WTC11 (cell line): Measurements from ENCODE around the gene SLC35F2. TPM values are rescaled to one million over a fixed set of nuclear protein-coding genes. Genes with fewer than 3 reads are reported as not detected.
"Not testable (repeated sequence)": the region's sequence is repeated elsewhere in the genome, so short reads cannot be mapped to it uniquely, and the experiment has no call there.

ENCODE experiments used
- ATAC-seq: fragments of 200-7000 bp; cut with Tn5 transposase; 2 replicates; pipeline ENCODE4 v1.10.0; 2021; ENCODE audit warnings: mild to moderate bottlenecking, moderate library complexity
- CTCF ChIA-PET: fragments of 300-600 bp; sonication (Branson Sonifier 250); formaldehyde crosslinking; loops from one replicate; lab custom pipeline; 2021; ENCODE audit warnings: antibody characterized with exemption; lab: Charles Lee
- POLR2A ChIA-PET: fragments of 350-600 bp; sonication (Branson Sonifier 250); formaldehyde crosslinking; loops from one replicate; lab custom pipeline; 2021; ENCODE audit warnings: antibody characterized with exemption; lab: Charles Lee
- DNase-seq: peaks from one replicate; pipeline ENCODE4 v3.0.0; 2021; ENCODE audit warnings: low spot score
- H3K27ac Mint-ChIP-seq: 2 replicates; pipeline ENCODE4 v1.8.0; 2021; ENCODE audit warnings: mixed read lengths
- H3K27me3 Mint-ChIP-seq: 2 replicates; pipeline ENCODE4 v1.8.0; 2021; ENCODE audit warnings: low read depth, mild to moderate bottlenecking, moderate library complexity, mixed read lengths
- H3K36me3 Mint-ChIP-seq: 2 replicates; pipeline ENCODE4 v1.8.0; 2021; ENCODE audit warnings: mixed read lengths
- H3K4me1 Mint-ChIP-seq: 2 replicates; pipeline ENCODE4 v1.8.0; 2022; ENCODE audit warnings: mixed read lengths
- H3K4me3 Mint-ChIP-seq: 2 replicates; pipeline ENCODE4 v1.8.0; 2021; ENCODE audit warnings: mild to moderate bottlenecking, moderate library complexity, mixed read lengths
- H3K9me3 Mint-ChIP-seq: 2 replicates; pipeline ENCODE4 v1.8.0; 2021; ENCODE audit warnings: mixed read lengths
- ATF1 ChIP-seq: sonication (generic); formaldehyde crosslinking; IDR thresholded peaks from 2 replicates; pipeline ENCODE4 v1.8.1; 2023; ENCODE audit warnings: mild to moderate bottlenecking, moderate library complexity, missing genetic modification reagents
- ATF3 ChIP-seq: sonication (generic); formaldehyde crosslinking; conservative IDR thresholded peaks from 2 replicates; pipeline ENCODE4 v1.8.1; 2022; ENCODE audit warnings: mild to moderate bottlenecking, missing genetic modification reagents
- ATF6 ChIP-seq: sonication (generic); formaldehyde crosslinking; IDR thresholded peaks from 2 replicates; pipeline ENCODE4 v1.8.1; 2023; ENCODE audit warnings: mild to moderate bottlenecking, missing genetic modification reagents
- CTCF ChIP-seq: fragments of 200-600 bp; IDR thresholded peaks from 2 replicates; pipeline ENCODE4 v1.8.0; 2022; ENCODE audit warnings: antibody characterized with exemption
- E2F5 ChIP-seq: sonication (generic); formaldehyde crosslinking; IDR thresholded peaks from 2 replicates; pipeline ENCODE4 v1.8.1; 2022; ENCODE audit warnings: mild to moderate bottlenecking, moderate library complexity, missing genetic modification reagents
- EMX1 ChIP-seq: fragments of 250-450 bp; sonication (Bioruptor Pico); IDR thresholded peaks from 2 replicates; pipeline ENCODE4 v1.8.0; 2021; ENCODE audit warnings: mild to moderate bottlenecking
- FOXP4 ChIP-seq: sonication (generic); formaldehyde crosslinking; IDR thresholded peaks from 2 replicates; pipeline ENCODE4 v1.8.0; 2022; ENCODE audit warnings: mild to moderate bottlenecking, missing genetic modification reagents
- JUN ChIP-seq: sonication (generic); formaldehyde crosslinking; IDR thresholded peaks from 2 replicates; pipeline ENCODE4 v1.8.0; 2023; ENCODE audit warnings: mild to moderate bottlenecking, missing genetic modification reagents
- MXD4 ChIP-seq: fragments of 250-450 bp; sonication (Bioruptor Pico); IDR thresholded peaks from 2 replicates; pipeline ENCODE4 v1.8.0; 2021; ENCODE audit warnings: mild to moderate bottlenecking, moderate library complexity, borderline replicate concordance
- NFATC4 ChIP-seq: fragments of 250-450 bp; sonication (Bioruptor Pico); IDR thresholded peaks from 2 replicates; pipeline ENCODE4 v1.9.0; 2021; ENCODE audit warnings: mild to moderate bottlenecking
- PRRX2 ChIP-seq: fragments of 250-450 bp; sonication (Bioruptor Pico); IDR thresholded peaks from 2 replicates; pipeline ENCODE4 v1.8.0; 2021; ENCODE audit warnings: mild to moderate bottlenecking
- SMAD3 ChIP-seq: sonication (generic); formaldehyde crosslinking; IDR thresholded peaks from 2 replicates; pipeline ENCODE4 v1.8.0; 2022; ENCODE audit warnings: missing genetic modification reagents, mild to moderate bottlenecking, borderline replicate concordance
- SMAD4 ChIP-seq: sonication (generic); formaldehyde crosslinking; IDR thresholded peaks from 2 replicates; pipeline ENCODE4 v1.8.0; 2022; ENCODE audit warnings: mild to moderate bottlenecking, missing genetic modification reagents
- TCF7 ChIP-seq: sonication (generic); formaldehyde crosslinking; IDR thresholded peaks from 2 replicates; pipeline ENCODE4 v1.8.0; 2022; ENCODE audit warnings: mild to moderate bottlenecking, low read depth, missing genetic modification reagents, moderate library complexity
- TEAD4 ChIP-seq: sonication (generic); formaldehyde crosslinking; IDR thresholded peaks from 2 replicates; pipeline ENCODE4 v1.8.0; 2022; ENCODE audit warnings: mild to moderate bottlenecking, missing genetic modification reagents
- ZNF219 ChIP-seq: sonication (generic); formaldehyde crosslinking; IDR thresholded peaks from 2 replicates; pipeline ENCODE4 v1.8.0; 2023; ENCODE audit warnings: missing genetic modification reagents, mild to moderate bottlenecking, borderline replicate concordance
- ZNF416 ChIP-seq: fragments of 250-450 bp; sonication (Bioruptor Pico); IDR thresholded peaks from 2 replicates; pipeline ENCODE4 v1.9.0; 2021; ENCODE audit warnings: mild to moderate bottlenecking, inconsistent platforms
- ZNF423 ChIP-seq: fragments of 250-450 bp; sonication (Bioruptor Pico); IDR thresholded peaks from 2 replicates; pipeline ENCODE4 v2.1.2; 2022; ENCODE audit warnings: mild to moderate bottlenecking, moderate library complexity
- ZNF512 ChIP-seq: sonication (generic); formaldehyde crosslinking; IDR thresholded peaks from 2 replicates; pipeline ENCODE4 v1.8.1; 2022; ENCODE audit warnings: missing genetic modification reagents, borderline replicate concordance
- total RNA-seq: library from RNA; stranded (reverse); gene quantifications from 3 replicates; pipeline ENCODE4 v1.2.3, GENCODE V29; 2021

SLC35F2 gene
- total RNA-seq, 1 experiment from 2014 or later: 27.1 TPM

GRCh38 chr11:107898270-107898669 is 39.7 kb upstream of the SLC35F2 start (continued):
- TF ChIP-seq SMAD3 (CRISPR knock-in tag): no peak
- no peak for TF ChIP-seq ATF1
- no peak for TF ChIP-seq TEAD4 (CRISPR knock-in tag)
- no peak for TF ChIP-seq ZNF219 (CRISPR knock-in tag)

GRCh38 chr11:107882095-107882820 is 23.7 kb upstream of the SLC35F2 start:
- TF ChIP-seq ATF6 (CRISPR knock-in tag) (no peak), ZNF423 (CRISPR knock-in tag) (no peak), PRRX2 (no peak), NFATC4 (CRISPR knock-in tag) (no peak), EMX1 (CRISPR knock-in tag) (no peak), CTCF (no peak), JUN (no peak), ZNF512 (no peak), TEAD4 (CRISPR knock-in tag) (no peak)
- ATAC-seq: no peak
- no peak overlapping the region for H3K4me3 Mint-ChIP-seq
- H3K9me3 Mint-ChIP-seq: peaks cover 9% of the 10 kb centered on the region
- no peak for DNase-seq
- peaks cover 23% of the 10 kb centered on the region for H3K4me1 Mint-ChIP-seq
- ChIA-PET POLR2A (no interaction called here), CTCF (interaction anchor here (0.6 to 1.2 kb wide), 2 partner anchors 33 to 35 kb away, joined by 3 read pairs; no protein-coding TSS in a partner anchor)
- no peak overlapping the region for H3K27ac Mint-ChIP-seq
- H3K36me3 Mint-ChIP-seq: peaks cover 4% of the 10 kb centered on the region
- no peaks in the 10 kb centered on the region for H3K27me3 Mint-ChIP-seq

- H3K9me3 Mint-ChIP-seq, H3K36me3 Mint-ChIP-seq, H3K27me3 Mint-ChIP-seq, DNase-seq, H3K4me3 Mint-ChIP-seq, H3K27ac Mint-ChIP-seq, POLR2A ChIA-PET: not testable (repeated sequence)
- CTCF ChIA-PET: interaction anchor here (1.2 kb wide), 1 partner anchor 35 kb away, joined by 3 read pairs; no protein-coding TSS in a partner anchor
- peaks cover 26% of the 10 kb centered on the region for H3K4me1 Mint-ChIP-seq
- 0 out of 2 replicates have a peak, but pooled peaks have one; percentile 22 for ATAC-seq
Measured at GRCh38 chr11:107881471-107881870, 22.9 kb upstream of the SLC35F2 start.

- Mint-ChIP-seq H3K4me1 (peaks cover 19% of the 10 kb centered on the region), H3K9me3 (peaks cover 9% of the 10 kb centered on the region), H3K36me3 (peaks cover 4% of the 10 kb centered on the region), H3K4me3 (no peak overlapping the region), H3K27me3 (no peaks in the 10 kb centered on the region), H3K27ac (no peak overlapping the region)
- DNase-seq (no peak), ATAC-seq (no peak)
- POLR2A ChIA-PET: no interaction called here
- CTCF ChIA-PET: interaction anchor here (1.1 kb wide), 1 partner anchor 41 kb away, joined by 3 read pairs; no protein-coding TSS in a partner anchor
- TF ChIP-seq E2F5: no peak
- TF ChIP-seq SMAD4 (CRISPR knock-in tag): no peak
- no peak for TF ChIP-seq MXD4 (CRISPR knock-in tag)
- no peak for TF ChIP-seq FOXP4 (CRISPR knock-in tag)
- TF ChIP-seq ZNF416: no peak
- no peak for TF ChIP-seq TCF7 (CRISPR knock-in tag)
- no peak for TF ChIP-seq ATF3
Measured at GRCh38 chr11:107876141-107876540, 17.6 kb upstream of the SLC35F2 start.
